Fibroblast of villous mesenchyme (primary cell): ENCODE data around the gene NAAA. TPM values are rescaled to one million over a fixed set of nuclear protein-coding genes. Genes with fewer than 3 reads are reported as not detected.
"Not testable (repeated sequence)": the region's sequence is repeated elsewhere in the genome, so short reads cannot be mapped to it uniquely, and the experiment has no call there.

Source experiments
- DNase-seq: peaks from one replicate; pipeline ENCODE4 v3.0.0-alpha.2; 2010; ENCODE audit warnings: low read depth
- H3K4me3 ChIP-seq: 2 replicates; pipeline ENCODE4 v1.5.1; 2011; ENCODE audit warnings: low read depth, mild to moderate bottlenecking, low read length
- total RNA-seq: library from RNA; depleted of rRNA; stranded (reverse); fragments of >200 nt; gene quantifications from 2 replicates; pipeline ENCODE4 v1.2.3, GENCODE V29; 2012
- TF ChIP-seq, protein P1 (sequence below): IDR thresholded peaks from 2 replicates; pipeline ENCODE4 v1.5.1; 2012; ENCODE audit warnings: low read depth, mild to moderate bottlenecking, low read length; ENCODE audit not compliant: insufficient read depth

The NAAA gene
- total RNA-seq, 1 donor = 54.8 TPM

DNA sequence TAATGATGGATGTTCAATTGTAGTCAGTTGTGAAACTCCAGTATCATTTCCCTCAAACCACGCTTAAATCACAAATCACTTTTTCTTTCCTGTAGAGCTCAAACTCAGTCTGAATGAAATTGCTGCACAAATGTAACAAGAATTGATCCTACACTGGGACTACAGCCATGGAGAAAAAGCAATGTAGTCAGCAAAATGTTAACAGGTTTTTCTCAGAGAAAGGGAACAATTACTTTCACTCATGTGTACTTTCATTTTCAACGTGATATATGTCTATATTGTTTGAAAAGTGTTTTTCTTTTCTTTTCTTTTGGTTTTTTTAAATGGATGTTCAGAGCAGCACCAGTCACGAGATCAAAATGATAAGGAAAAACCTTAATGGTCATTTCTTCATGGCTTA is 27.3 kb upstream of the NAAA start:
- no peak for DNase-seq
- H3K4me3 ChIP-seq = no peak overlapping the region
- TF ChIP-seq, protein P1, sequence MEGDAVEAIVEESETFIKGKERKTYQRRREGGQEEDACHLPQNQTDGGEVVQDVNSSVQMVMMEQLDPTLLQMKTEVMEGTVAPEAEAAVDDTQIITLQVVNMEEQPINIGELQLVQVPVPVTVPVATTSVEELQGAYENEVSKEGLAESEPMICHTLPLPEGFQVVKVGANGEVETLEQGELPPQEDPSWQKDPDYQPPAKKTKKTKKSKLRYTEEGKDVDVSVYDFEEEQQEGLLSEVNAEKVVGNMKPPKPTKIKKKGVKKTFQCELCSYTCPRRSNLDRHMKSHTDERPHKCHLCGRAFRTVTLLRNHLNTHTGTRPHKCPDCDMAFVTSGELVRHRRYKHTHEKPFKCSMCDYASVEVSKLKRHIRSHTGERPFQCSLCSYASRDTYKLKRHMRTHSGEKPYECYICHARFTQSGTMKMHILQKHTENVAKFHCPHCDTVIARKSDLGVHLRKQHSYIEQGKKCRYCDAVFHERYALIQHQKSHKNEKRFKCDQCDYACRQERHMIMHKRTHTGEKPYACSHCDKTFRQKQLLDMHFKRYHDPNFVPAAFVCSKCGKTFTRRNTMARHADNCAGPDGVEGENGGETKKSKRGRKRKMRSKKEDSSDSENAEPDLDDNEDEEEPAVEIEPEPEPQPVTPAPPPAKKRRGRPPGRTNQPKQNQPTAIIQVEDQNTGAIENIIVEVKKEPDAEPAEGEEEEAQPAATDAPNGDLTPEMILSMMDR = no peak

DNA sequence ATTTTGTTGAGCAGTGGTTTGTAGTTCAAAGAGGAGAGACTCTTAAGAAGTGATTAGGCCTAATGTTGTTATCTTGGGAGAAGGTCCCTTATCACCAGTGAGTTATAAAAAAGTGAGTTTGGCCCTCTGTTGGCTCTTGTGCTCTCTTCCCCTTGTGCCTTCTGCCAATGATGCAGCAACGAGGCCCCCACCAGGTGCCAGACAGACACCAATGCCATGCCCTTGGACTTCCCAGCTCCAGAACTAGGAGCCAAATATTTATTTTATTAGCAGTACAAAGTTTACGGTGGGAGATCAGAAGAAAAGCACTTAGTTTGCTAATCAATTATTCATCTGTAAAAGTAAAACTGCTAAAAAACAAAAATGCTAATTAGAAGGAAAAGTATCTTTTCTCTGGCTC is 22.7 kb upstream of the NAAA start:
- TF ChIP-seq, protein P1 = no peak
- H3K4me3 ChIP-seq = no peak overlapping the region
- DNase-seq = no peak

DNA sequence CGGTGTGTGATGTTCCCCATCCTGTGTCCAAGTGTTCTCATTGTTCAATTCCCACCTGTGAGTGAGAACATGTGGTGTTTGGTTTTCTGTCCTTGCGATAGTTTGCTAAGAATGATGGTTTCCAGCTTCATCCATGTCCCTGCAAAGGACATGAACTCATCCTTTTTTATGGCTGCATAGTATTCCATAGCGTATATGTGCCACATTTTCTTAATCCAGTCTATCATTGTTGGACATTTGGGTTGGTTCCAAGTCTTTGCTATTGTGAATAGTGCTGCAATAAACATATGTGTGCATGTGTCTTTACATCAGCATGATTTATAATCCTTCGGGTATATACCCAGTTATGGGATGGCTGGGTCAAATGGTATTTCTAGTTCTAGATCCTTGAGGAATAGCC is 21.3 kb upstream of the NAAA start:
- not testable (repeated sequence) for H3K4me3 ChIP-seq, DNase-seq

DNA sequence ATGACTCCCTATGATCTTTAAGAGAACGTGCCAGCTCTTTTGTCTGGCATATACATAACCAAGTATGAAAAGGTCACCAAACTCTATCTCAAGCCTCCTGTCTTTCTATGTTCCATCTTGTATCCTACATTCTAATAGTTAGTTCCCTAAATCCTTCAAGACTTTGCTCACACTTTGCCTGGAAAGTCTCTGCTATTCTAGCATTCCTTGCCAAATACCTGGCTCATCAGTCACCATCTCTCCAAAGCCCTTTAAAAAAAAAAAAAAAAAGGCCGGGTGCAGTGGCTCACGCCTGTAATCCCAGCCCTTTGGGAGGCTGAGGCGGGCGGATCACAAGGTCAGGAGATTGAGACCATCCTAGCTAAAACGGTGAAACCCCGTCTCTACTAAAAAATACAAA is 17.7 kb upstream of the NAAA start:
- DNase-seq, H3K4me3 ChIP-seq: not testable (repeated sequence)

DNA sequence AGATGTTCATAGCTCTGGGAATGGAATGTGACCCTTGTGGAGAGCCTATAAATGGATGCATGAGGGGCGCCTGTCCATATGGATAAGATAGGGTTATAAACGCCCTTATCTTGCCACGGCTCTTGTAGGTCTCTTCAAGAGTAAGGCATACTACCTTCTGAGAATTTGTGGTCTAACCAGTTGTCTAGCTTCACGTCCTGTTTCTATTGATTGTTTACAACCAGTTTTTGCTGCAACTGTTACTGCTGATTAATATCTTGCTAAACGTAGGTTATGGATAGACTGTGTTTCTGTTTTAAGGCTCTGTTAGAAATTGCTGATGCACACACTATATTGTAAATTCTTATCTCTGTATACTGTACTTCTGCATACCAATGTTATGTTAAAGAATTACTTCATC is 14.0 kb upstream of the NAAA start:
- peak; percentile 23 for DNase-seq
- not testable (repeated sequence) for H3K4me3 ChIP-seq

DNA sequence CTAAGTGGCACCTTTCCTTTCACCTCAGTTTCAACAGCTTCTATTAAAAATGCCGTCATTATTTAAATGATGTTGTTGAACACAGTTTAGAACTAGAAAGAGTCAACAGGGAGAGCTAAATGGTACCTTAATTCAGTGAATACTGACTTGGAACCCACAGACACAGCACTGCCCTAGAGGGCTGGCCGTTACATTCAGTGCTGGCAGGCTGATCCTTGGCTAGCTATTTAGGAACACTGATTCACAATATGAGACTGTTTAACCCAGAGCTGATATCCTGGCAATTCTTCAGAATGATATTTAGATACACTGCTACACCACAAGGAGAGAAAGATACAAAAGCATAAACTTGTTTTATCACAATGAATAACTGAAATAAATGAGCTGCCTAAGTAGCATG is 12.7 kb upstream of the NAAA start:
- TF ChIP-seq, protein P1 = no peak
- no peak overlapping the region for H3K4me3 ChIP-seq
- DNase-seq = no peak

DNA sequence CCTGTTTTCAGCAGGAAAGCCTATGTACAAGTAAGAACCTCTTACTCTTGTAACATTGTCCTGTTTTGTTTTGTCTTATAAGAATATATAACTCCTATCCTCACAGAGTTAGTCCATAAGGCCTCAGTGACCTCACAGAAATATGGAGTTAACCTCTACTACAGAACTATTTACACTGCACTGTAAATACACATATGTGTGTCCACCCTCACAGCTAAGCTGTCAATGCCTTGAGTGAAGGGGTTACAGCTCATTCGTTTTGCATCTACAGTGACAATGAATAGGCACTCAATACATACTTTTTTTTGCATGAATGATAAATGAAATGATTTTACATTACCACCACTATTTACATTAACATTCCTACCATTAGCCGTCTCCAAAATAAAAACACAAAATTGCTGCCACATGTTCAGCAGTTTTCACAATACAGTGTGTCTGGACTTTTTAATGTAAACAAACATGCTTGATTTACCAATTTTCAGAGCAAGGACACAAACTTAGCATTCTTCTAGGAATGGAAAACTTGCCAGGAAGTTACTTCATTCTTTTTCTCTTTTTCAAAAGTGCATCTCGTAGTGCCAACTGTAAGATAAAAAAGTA is 9.5 kb upstream of the NAAA start:
- peak; percentile 83 for DNase-seq

DNA sequence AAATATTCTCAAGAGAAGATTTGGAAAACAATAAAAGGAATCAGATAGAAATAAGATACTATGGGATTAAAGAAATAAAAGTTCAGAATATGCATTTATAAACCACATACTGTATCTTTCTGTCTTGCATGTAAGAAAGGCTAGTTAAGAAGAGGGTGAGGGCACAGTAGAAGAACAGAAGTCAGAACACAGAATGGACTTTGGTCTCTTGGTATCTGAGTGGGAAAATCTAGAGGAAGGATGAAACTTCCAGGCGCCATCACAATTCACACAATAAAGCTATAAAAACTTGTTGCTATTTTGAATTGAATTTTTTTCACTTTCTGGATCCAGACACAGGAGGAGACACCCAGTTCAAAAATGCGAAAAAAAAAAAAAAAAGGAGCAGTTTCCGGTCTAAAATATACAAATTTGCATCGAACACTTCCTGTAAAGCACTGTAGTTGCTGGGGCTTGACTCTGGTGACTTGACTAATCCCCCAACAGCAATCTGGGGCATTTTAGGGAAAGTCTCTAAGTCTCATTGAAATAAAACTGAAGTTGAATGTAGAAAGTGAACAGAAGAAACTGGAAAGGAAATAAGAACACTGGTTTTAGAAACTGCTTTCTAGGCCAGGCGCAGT is 8.1 kb upstream of the NAAA start:
- TF ChIP-seq, protein P1 = no peak
- H3K4me3 ChIP-seq = no peak overlapping the region
- no peak for DNase-seq

More for the DNA sequence above, 9.5 kb upstream of the NAAA start:
- H3K4me3 ChIP-seq = no peak overlapping the region
- TF ChIP-seq, protein P1 = no peak
